Right lobe of liver (tissue), 4 donors: ENCODE measurements around the gene TNFSF4.

Experiments used
- POLR2A ChIP-seq: fragments of 450-650 bp; IDR thresholded peaks from one replicate; pipeline ENCODE4 v1.6.1; 2017; ENCODE audit warnings: antibody characterized with exemption, mild to moderate bottlenecking
- TF ChIP-seq, protein P1 (sequence below), 4 donors: fragments of 200-600 bp in 3 of 4; fragments of 450-650 bp in 1 of 4; IDR thresholded peaks; one replicate each; pipeline versions ENCODE4 v1.5.1 to v1.8.0; 2016 to 2022; ENCODE audit warnings: antibody characterized with exemption in 4 of 4, mild to moderate bottlenecking in 2 of 4
- donor health status: DM: no; HTN: no; CAD: no.
- donor health status: DM: no; HTN: no; CAD: no.
- donor health status: DM: no; HTN: yes; CAD: no.

DNA sequence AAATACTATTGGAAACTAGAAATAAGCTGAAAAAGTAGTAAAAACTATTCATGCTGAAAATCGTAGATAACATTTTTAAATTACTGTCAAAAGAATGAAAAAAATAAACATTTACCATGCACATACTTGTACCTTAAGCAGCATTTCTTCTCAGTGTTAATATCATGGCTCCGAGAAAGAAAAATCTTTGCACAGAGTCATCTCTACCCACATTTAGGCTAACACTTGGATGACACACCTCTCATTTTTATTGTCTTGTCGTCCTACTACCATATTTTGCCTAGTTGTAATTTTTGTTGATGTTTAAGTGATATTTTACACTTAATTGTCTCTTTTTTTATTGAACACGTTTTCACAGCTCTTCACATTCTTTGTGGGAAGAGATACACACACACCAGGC, 1.7 kb upstream of the TNFSF4 start:
- TF ChIP-seq, protein P1, sequence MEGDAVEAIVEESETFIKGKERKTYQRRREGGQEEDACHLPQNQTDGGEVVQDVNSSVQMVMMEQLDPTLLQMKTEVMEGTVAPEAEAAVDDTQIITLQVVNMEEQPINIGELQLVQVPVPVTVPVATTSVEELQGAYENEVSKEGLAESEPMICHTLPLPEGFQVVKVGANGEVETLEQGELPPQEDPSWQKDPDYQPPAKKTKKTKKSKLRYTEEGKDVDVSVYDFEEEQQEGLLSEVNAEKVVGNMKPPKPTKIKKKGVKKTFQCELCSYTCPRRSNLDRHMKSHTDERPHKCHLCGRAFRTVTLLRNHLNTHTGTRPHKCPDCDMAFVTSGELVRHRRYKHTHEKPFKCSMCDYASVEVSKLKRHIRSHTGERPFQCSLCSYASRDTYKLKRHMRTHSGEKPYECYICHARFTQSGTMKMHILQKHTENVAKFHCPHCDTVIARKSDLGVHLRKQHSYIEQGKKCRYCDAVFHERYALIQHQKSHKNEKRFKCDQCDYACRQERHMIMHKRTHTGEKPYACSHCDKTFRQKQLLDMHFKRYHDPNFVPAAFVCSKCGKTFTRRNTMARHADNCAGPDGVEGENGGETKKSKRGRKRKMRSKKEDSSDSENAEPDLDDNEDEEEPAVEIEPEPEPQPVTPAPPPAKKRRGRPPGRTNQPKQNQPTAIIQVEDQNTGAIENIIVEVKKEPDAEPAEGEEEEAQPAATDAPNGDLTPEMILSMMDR (IDR thresholded peaks at IDR 0.05): no peak
- no peak for TF ChIP-seq POLR2A
